Coronary artery (tissue), 2 donors: ENCODE data around the gene OR52A1.
"Not testable (repeated sequence)": the region's sequence is repeated elsewhere in the genome, so short reads cannot be mapped to it uniquely, and the experiment has no call there.

Source experiments
- DNase-seq: peaks from one replicate; pipeline ENCODE4 v3.0.0-alpha.2; 2017; ENCODE audit warnings: low spot score
- H3K27ac ChIP-seq, 2 donors: fragments of 200-600 bp; sonication (generic); one replicate each; pipeline ENCODE4 v1.5.1; 2016 to 2019
- H3K4me3 ChIP-seq: fragments of 200-600 bp; sonication (generic); 2 replicates; pipeline ENCODE4 v1.5.1; 2016; ENCODE audit warnings: mild to moderate bottlenecking, moderate library complexity
- CTCF ChIP-seq: fragments of 200-600 bp; sonication (generic); IDR thresholded peaks from one replicate; pipeline ENCODE4 v1.5.1; 2019; ENCODE audit warnings: antibody characterized with exemption

The OR52A1 gene

GRCh38 chr11:5192738-5193137 is 38.2 kb upstream of the OR52A1 start:
- no peak for TF ChIP-seq CTCF
- DNase-seq = no peak
- H3K4me3 ChIP-seq = no peak overlapping the region

GRCh38 chr11:5188201-5188600 is 33.6 kb upstream of the OR52A1 start:
- no peak for TF ChIP-seq CTCF

More at GRCh38 chr11:5192738-5193137, 38.2 kb upstream of the OR52A1 start:
- H3K27ac ChIP-seq = no peak overlapping the region

GRCh38 chr11:5178046-5178837 is 23.7 kb upstream of the OR52A1 start:
- no peak for TF ChIP-seq CTCF
- no peak for DNase-seq
- H3K27ac ChIP-seq = no peak overlapping the region
- no peak overlapping the region for H3K4me3 ChIP-seq

More at GRCh38 chr11:5188201-5188600, 33.6 kb upstream of the OR52A1 start:
- Histone ChIP-seq H3K27ac (no peak overlapping the region), H3K4me3 (no peak overlapping the region)
- no peak for DNase-seq

- no peak overlapping the region for H3K27ac ChIP-seq
- H3K4me3 ChIP-seq = no peak overlapping the region
- DNase-seq = no peak
- TF ChIP-seq CTCF = no peak
Measured at GRCh38 chr11:5174934-5175333, 20.4 kb upstream of the OR52A1 start.

- H3K27ac ChIP-seq = no peak overlapping the region
- DNase-seq = no peak
- TF ChIP-seq CTCF = no peak
- H3K4me3 ChIP-seq = no peak overlapping the region
Measured at GRCh38 chr11:5171856-5172255, 17.3 kb upstream of the OR52A1 start.

- H3K27ac ChIP-seq, DNase-seq, H3K4me3 ChIP-seq: not testable (repeated sequence)
Measured at GRCh38 chr11:5165898-5166297, 11.3 kb upstream of the OR52A1 start.

GRCh38 chr11:5164807-5165206 is 10.2 kb upstream of the OR52A1 start:
- H3K27ac ChIP-seq, DNase-seq, H3K4me3 ChIP-seq: not testable (repeated sequence)

- DNase-seq, H3K4me3 ChIP-seq: not testable (repeated sequence)
Measured at GRCh38 chr11:5161045-5161444, 6.5 kb upstream of the OR52A1 start.

GRCh38 chr11:5160217-5160616 is 5.7 kb upstream of the OR52A1 start:
- not testable (repeated sequence) for H3K27ac ChIP-seq, H3K4me3 ChIP-seq, DNase-seq

More at GRCh38 chr11:5161045-5161444, 6.5 kb upstream of the OR52A1 start:
- not testable (repeated sequence) for H3K27ac ChIP-seq
